Measurements from ENCODE around the gene TOR1A.

The TOR1A gene

GRCh38 chr9:129861447-129861827, 37.5 kb upstream of the TOR1A start:
- H3K4me1 ChIP-seq, result peaks cover 11% of the 10 kb centered on the region
- H3K9me3 ChIP-seq, result no peaks in the 10 kb centered on the region
- peaks cover 23% of the 10 kb centered on the region for H3K36me3 ChIP-seq
- H3K27me3 ChIP-seq, result no peaks in the 10 kb centered on the region
- DNase-seq, result no peak
- H3K4me3 ChIP-seq (ENCODE audit: low read depth, low read length), result no peak overlapping the region
- TF ChIP-seq CTCF (IDR thresholded peaks at IDR 0.05; ENCODE audit: low read depth, low read length), result no peak

GRCh38 chr9:129860653-129861446, 36.9 kb upstream of the TOR1A start:
- H3K27me3 ChIP-seq, result no peaks in the 10 kb centered on the region
- no peak for TF ChIP-seq CTCF (IDR thresholded peaks at IDR 0.05; ENCODE audit: low read depth, low read length)
- H3K36me3 ChIP-seq, result peaks cover 23% of the 10 kb centered on the region
- DNase-seq, result no peak
- H3K4me1 ChIP-seq, result peaks cover 11% of the 10 kb centered on the region
- H3K9me3 ChIP-seq, result no peaks in the 10 kb centered on the region
- no peak overlapping the region for H3K4me3 ChIP-seq (ENCODE audit: low read depth, low read length)

GRCh38 chr9:129858167-129858962, 34.4 kb upstream of the TOR1A start:
- Histone ChIP-seq H3K9me3 (no peaks in the 10 kb centered on the region), H3K36me3 (peaks cover 23% of the 10 kb centered on the region), H3K27me3 (no peaks in the 10 kb centered on the region), H3K4me1 (peaks cover 8% of the 10 kb centered on the region), H3K4me3 (ENCODE audit: low read depth, low read length) (no peak overlapping the region)
- DNase-seq, result no peak
- TF ChIP-seq CTCF (IDR thresholded peaks at IDR 0.05; ENCODE audit: low read depth, low read length), result no peak

- TF ChIP-seq CTCF (IDR thresholded peaks at IDR 0.05; ENCODE audit: low read depth, low read length), result no peak
- no peak overlapping the region for H3K4me3 ChIP-seq (ENCODE audit: low read depth, low read length)
- peaks cover 8% of the 10 kb centered on the region for H3K4me1 ChIP-seq
- peaks cover 26% of the 10 kb centered on the region for H3K36me3 ChIP-seq
- no peaks in the 10 kb centered on the region for H3K27me3 ChIP-seq
- DNase-seq, result no peak
- H3K9me3 ChIP-seq, result no peaks in the 10 kb centered on the region
Measured at GRCh38 chr9:129857207-129857606, 33.3 kb upstream of the TOR1A start.

GRCh38 chr9:129854588-129855110, 30.7 kb upstream of the TOR1A start:
- Histone ChIP-seq H3K4me1 (peaks cover 9% of the 10 kb centered on the region), H3K27me3 (no peaks in the 10 kb centered on the region), H3K4me3 (ENCODE audit: low read depth, low read length) (no peak overlapping the region), H3K9me3 (no peaks in the 10 kb centered on the region), H3K36me3 (peaks cover 27% of the 10 kb centered on the region)
- TF ChIP-seq CTCF (IDR thresholded peaks at IDR 0.05; ENCODE audit: low read depth, low read length), result no peak
- DNase-seq, result no peak
